ENCODE measurements around the gene CAPN11. TPM values are rescaled to one million over a fixed set of nuclear protein-coding genes. Genes with fewer than 3 reads are reported as not detected.
A peak's percentile ranks its signal among the peaks of the same experiment; 100 is the strongest.

Gene CAPN11
- total and polyA plus RNA-seq, 10 of the 15 experiments (the other 5 are each of a cell fraction or from before 2014, with no cell fraction given), result 0.05 to 0.44 (median 0.31) TPM

- Histone ChIP-seq H3K27ac (ENCODE audit: control insufficient read depth, insufficient read depth) (peak within 1 kb of the TSS; percentile 63), H3K9ac (ENCODE audit: control insufficient read depth, insufficient read depth, low read length) (peak within 1 kb of the TSS; percentile 72), H3K27me3 (replicated peaks in 1 of 2; ENCODE audit: control insufficient read depth in 2 of 2, insufficient read depth in 2 of 2, low read length in 1 of 2) (no peaks in the 10 kb centered on the region), H3K4me3 (peak within 1 kb of the TSS; percentile 97), H3K4me1 (ENCODE audit: control insufficient read depth, insufficient read depth, low read length) (peaks cover 36% of the 10 kb centered on the region), H4K20me1 (ENCODE audit: control insufficient read depth, insufficient read depth) (peaks cover 6% of the 10 kb centered on the region; the same call in 1 of the 2 replicates), H3K79me2 (ENCODE audit: control insufficient read depth, insufficient read depth, low read length) (peaks cover 62% of the 10 kb centered on the region), H3K9me3 (replicated peaks; ENCODE audit: control insufficient read depth, insufficient read depth, low read length) (no peaks in the 10 kb centered on the region), H3K36me3 (ENCODE audit: control insufficient read depth in 2 of 2, insufficient read depth in 2 of 2, low read length in 1 of 2) (0 out of 4 replicates have a peak, but pooled peaks cover 0 to 6% of the 10 kb centered on the region in 2 experiments), H3K4me2 (ENCODE audit: control insufficient read depth, insufficient read depth) (peak within 1 kb of the TSS; percentile 96), H2AFZ (ENCODE audit: control insufficient read depth, low read depth, low read length) (peak within 1 kb of the TSS; percentile 73)
- intact Hi-C loops (cut with micrococcal nuclease; ENCODE audit: unreplicated experiment) (no loop called here), in situ Hi-C loops (cut with MboI) (no loop called here)
- RAD21 ChIA-PET (ENCODE audit: unreplicated experiment), result interaction anchor here (0.8 kb wide), 1 partner anchor 31 kb away, joined by 6 read pairs; no protein-coding TSS in a partner anchor
- TF ChIP-seq BACH1 (IDR thresholded peaks at IDR 0.05; ENCODE audit: borderline replicate concordance) (peak; percentile 12; the same call in 1 of the 2 replicates), MAX (IDR thresholded peaks at IDR 0.05; ENCODE audit: low read depth, low read length) (peak; percentile 58; the same call in 1 of the 2 replicates), POLR2A (IDR thresholded peaks at IDR 0.05; ENCODE audit: low read depth, low read length) (peak; percentile 86), RELA (IDR thresholded peaks at IDR 0.05; ENCODE audit: borderline replicate concordance, partially characterized antibody) (peak; percentile 64), BCL3 (IDR thresholded peaks at IDR 0.05; ENCODE audit: borderline replicate concordance, insufficient read depth, low read depth, low read length, poor library complexity, severe bottlenecking) (peak; percentile 17), POLR2AphosphoS5 (IDR thresholded peaks at IDR 0.05; ENCODE audit: low read length) (peak; percentile 72; the same call in 1 of the 2 replicates), CEBPB (IDR thresholded peaks at IDR 0.05; ENCODE audit: borderline replicate concordance in 1 of 2, low read depth in 2 of 2, low read length in 2 of 2) (no peak), IKZF1 (conservative IDR thresholded peaks at IDR 0.05) (peak; percentile 76; the same call in 1 of the 2 replicates), GATAD2B (conservative IDR thresholded peaks at IDR 0.05; ENCODE audit: low read depth) (0 out of 2 replicates have a peak, but pooled peaks have one; percentile 27), CHD1 (IDR thresholded peaks at IDR 0.05; ENCODE audit: low read depth, low read length) (no peak), NRF1 (conservative IDR thresholded peaks at IDR 0.05; ENCODE audit: low read depth, low read length) (peak; percentile 92), BRCA1 (IDR thresholded peaks at IDR 0.05; ENCODE audit: low read depth, low read length) (no peak), SP1 (IDR thresholded peaks at IDR 0.05; ENCODE audit: low read depth, low read length) (peak; percentile 47), PML (IDR thresholded peaks at IDR 0.05; ENCODE audit: low read length) (no peak)
- POLR2A ChIA-PET, result interaction anchor here (1.0 kb wide), 1 partner anchor 120 kb away, joined by 3 read pairs; the partner anchor contains the start of gene HSP90AB1
- SMC1A ChIA-PET (ENCODE audit: uncharacterized antibody, unreplicated experiment), result no interaction called here
- WGBS (ENCODE audit: insufficient coverage, insufficient replicate concordance, low lambda C conversion rate, missing lambda C conversion rate), result under 1% methylated on average over 53 of the region's 80 CpGs
- DNase-seq (ENCODE audit: low read depth, low spot score), result peak; percentile 52
- CTCF ChIA-PET, result no interaction called here
- peak; percentile 89 for ATAC-seq
- no TSS peak for BruUV-seq (replicated peaks)
- FAIRE-seq, result no peak
Measured at GRCh38 chr6:44127186-44128019, 31.2 kb upstream of the CAPN11 start, which contains the start of the genes MRPL14 and TMEM63B. TSS of gene MRPL14 (minus strand) at chr6:44127452. CDS start at chr6:44116611, 10,841 bp downstream. TSS of gene TMEM63B (plus strand) at chr6:44127554. CDS start at chr6:44134585, 7,031 bp downstream.

All from GM12878 (cell line).